Activated T-cell treated with anti-CD3 and anti-CD28 coated beads, Interleukin-2, amount 50 U/mL, for 1 hour (primary cell): ENCODE results near the gene RFPL4A.
"Not testable (repeated sequence)": the region's sequence is repeated elsewhere in the genome, so short reads cannot be mapped to it uniquely, and the experiment has no call there.

Experiments
- DNase-seq: peaks from one replicate; pipeline ENCODE4 v3.0.0-alpha.2; 2020

The RFPL4A gene

DNA sequence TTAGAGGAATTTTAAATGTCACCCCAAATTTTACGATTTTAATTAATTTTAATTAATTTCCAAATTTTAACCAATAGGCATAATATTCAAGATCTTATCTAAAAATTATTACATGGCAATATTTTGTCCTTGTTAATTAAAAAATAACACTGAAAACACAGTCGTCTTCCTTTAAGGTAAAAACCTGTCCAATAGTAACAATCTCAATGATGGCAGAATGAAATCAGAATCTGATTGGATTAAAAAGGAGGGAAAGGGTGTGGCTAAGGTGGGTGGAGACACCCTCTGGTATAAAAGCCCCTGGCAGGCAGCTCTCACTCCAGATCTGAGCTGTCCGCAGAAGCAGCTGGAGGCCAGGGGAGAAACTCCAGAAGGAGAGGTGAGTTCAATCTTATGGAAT is at the start of gene RFPL4A:
TSS of gene RFPL4A (plus strand) at position 301 of the 400 bp plus-strand sequence. CDS start 2,704 bp downstream, outside the sequence.
- not testable (repeated sequence) for DNase-seq

DNA sequence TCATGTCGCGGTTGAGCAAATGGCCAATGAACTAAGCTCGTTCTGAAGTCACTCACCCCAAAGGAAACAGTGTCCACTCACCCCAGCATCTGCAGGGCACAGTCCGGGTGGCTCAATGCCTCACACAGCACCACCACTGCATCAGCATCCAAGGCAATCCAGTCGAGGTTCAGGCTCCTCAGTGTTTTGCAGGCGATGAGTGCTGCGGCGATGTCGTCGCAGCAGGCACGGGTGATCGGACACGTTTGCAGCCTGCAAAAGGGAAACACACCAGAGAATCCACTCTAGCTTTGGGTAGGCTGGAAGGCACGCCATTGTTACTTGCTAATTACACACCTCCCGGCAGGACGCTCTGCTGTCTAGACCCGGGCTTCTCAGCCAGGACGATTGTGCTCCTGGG is 47.2 kb upstream of the RFPL4A start:
- no peak for DNase-seq

- no peak for DNase-seq
Measured at GRCh38 chr19:55712804-55713631, 45.9 kb upstream of the RFPL4A start.

- DNase-seq = no peak
Measured at GRCh38 chr19:55716531-55716930, 42.4 kb upstream of the RFPL4A start.

DNA sequence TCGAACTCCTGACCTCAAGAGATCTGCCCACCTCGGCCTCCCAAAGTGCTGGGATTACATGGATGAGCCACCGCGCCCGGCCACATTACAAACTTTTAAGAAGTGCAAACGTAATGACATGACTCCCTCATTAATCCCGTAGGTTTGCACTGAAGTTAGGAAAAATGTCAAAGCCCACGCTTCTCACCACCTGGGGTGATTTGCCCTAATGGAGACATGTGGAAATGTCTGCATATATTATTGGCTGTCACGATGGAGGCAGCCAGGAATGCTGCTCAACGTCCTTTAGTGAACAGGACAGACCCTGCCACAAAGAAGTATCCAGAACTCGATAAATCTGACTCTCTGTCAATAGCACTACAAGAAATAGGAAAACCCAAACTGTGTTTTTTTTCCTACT is 41.6 kb upstream of the RFPL4A start:
- no peak for DNase-seq

GRCh38 chr19:55717879-55718711 is 40.8 kb upstream of the RFPL4A start:
- not testable (repeated sequence) for DNase-seq

DNA sequence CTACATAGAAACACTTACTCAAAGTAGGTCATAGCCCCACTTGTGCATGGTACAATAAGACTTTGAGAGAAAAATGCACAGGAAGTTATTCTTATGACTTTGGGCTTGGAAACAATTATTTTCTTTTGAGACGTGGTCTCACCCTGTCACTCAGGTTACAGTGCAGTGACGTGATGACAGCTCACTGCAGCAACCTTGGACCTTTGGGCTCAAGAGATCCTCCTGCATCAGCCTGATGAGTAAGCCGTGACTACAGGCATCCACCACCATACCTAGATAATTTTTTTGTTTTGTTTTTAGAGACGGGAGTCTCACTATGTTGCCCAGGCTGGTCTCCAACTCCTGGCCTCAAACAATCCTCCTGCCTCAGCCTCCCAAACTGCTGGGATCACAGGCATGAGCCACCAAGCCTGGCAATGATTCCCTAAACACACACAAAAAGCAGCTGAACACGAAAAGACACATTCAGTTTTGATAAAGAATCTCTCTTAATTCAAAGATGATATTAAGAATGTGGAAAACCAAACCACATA is 38.6 kb upstream of the RFPL4A start:
- DNase-seq = no peak

- no peak for DNase-seq
Measured at GRCh38 chr19:55720801-55721200, 38.1 kb upstream of the RFPL4A start.

DNA sequence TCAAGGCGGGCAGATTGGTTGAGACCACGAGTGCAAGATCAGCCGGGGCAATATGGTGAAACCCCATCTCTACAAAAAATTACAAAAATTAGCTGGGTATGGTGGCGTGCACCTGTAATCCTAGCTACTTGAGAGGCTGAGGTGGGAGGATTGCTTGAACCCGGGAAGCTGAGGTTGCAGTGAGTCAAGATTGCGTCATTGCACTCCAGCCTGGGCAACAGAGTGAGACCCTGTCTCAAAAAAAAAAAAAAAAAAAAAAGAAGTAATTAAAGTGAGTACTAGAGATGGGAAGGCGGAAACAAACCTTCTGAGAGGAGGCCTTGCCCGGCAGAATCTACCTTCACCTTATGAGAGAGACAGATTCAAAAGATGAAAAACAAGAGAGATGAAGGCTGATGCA is 35.4 kb upstream of the RFPL4A start:
- no peak for DNase-seq

- not testable (repeated sequence) for DNase-seq
Measured at GRCh38 chr19:55730378-55730777, 28.5 kb upstream of the RFPL4A start.

GRCh38 chr19:55738302-55738701 is 20.6 kb upstream of the RFPL4A start, which contains the start of gene NLRP9:
TSS of gene NLRP9 (minus strand) at chr19:55738402. CDS start at chr19:55738374, 28 bp downstream.
- no peak for DNase-seq

DNA sequence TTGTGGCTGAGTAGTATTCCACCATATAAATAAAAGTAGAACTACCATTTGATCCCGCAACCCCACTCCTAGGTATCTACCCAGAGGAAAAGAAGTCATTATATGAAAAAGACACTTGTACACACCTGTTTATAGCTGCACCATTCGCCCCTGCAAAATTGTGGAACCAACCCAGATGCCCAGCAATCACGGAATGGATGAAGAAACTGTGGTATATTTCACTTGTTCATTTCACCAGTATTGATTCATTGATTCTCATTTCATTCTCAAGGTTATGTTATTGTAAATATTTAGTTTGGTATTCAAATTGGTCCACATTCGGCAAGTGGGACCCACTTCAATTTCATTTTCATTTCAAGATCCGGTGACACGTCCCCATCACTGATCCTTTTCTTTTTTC is 8.2 kb upstream of the RFPL4A start:
- DNase-seq = no peak

DNA sequence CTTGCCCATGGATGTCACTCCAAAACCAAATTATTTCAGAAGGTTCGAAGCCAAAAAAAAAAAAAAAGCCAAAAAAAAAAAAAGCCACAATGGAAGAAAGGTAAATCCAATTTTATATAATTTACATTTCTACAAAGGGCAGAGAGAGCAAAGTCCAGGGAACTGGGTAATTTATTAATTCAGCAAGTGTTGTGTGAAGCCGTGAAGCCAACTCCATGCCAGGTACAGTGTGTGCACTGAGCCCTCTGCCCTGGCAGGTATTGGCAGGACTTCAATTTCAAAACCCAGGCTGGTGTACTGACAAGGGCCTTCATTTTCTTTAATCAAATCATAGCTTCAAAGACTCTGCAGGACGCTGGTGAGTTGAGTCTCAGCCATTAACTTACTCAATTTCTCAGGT is 5.5 kb upstream of the RFPL4A start:
- no peak for DNase-seq

GRCh38 chr19:55756808-55757207 is 2.1 kb upstream of the RFPL4A start:
- not testable (repeated sequence) for DNase-seq

DNA sequence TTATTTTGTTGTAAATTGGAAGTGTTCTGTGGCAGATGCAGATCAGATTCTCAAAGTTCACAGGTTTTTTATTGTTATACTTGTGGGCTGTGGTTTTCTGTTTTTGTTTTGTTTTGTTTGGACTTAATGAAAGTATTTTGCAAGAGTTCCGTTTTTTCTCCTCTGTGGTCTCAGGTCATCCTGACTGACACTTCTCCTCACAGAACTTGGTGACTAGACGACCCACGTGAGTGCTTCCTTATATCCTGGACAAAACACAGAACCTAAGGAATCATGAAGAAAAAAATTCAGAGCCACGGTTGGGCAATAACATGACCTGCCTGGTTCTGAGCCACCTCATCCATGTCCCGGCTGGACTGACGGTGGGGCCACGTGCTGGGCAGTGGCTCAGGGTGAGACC is 7.6 kb downstream of the RFPL4A start:
- no peak for DNase-seq

- DNase-seq = not testable (repeated sequence)
Measured at GRCh38 chr19:55768818-55769217, 9.9 kb downstream of the RFPL4A start, which contains the start of gene RFPL4AL1. TSS of gene RFPL4AL1 (plus strand) at chr19:55769118. CDS start at chr19:55771805, 2,687 bp downstream.

DNA sequence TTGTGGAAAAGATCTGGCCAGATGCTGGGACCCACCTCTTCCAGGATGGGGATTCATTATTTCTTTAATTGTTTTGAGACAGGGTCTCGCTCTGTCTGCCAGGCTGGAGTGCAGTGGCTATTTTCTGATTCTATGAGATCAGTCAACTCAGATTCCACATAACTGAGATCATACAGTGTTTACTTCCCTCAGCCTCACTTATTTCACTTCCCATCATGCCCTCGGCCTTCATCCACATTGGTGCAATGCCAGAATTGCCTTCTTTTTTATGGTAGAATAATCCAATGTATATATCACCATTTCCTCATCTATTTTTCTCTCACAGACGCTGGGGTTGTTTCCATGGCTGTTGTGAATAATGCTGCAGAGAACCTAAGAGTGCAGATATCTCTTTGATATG is 10.7 kb downstream of the RFPL4A start:
- not testable (repeated sequence) for DNase-seq

DNA sequence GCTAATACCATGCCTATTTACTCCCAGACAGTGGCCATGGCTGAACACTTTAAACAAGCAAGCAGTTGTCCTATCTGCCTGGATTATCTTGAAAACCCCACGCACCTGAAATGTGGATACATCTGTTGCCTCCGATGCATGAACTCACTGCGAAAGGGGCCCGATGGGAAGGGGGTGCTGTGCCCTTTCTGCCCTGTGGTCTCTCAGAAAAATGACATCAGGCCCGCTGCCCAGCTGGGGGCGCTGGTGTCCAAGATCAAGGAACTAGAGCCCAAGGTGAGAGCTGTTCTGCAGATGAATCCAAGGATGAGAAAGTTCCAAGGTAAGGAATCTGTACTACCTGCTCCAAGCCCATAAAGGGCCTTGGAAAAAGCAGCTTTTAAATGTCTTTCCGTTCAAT is 18.6 kb downstream of the RFPL4A start:
- DNase-seq = no peak

GRCh38 chr19:55778331-55778730 is 19.4 kb downstream of the RFPL4A start:
- DNase-seq = no peak

DNA sequence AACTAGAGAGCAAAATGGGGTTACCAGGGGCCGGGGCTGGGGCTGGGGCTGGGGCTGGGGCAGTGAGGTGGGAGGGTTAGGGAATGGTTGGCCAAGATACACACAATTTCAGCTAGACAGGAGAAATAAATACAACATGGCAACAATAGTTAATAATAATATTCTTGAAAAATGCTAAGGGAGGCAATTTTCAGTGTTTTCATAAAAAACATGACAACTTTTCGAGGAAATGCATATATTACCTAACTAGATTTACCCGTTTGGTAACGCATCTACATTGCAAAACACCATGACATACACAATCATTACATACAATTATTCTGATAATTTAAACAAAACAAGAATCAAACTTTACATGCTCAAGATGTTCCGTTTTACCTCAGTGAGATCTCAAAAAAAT is 22.2 kb downstream of the RFPL4A start:
- DNase-seq = no peak

GRCh38 chr19:55795021-55795420 is 36.1 kb downstream of the RFPL4A start:
- DNase-seq = no peak

DNA sequence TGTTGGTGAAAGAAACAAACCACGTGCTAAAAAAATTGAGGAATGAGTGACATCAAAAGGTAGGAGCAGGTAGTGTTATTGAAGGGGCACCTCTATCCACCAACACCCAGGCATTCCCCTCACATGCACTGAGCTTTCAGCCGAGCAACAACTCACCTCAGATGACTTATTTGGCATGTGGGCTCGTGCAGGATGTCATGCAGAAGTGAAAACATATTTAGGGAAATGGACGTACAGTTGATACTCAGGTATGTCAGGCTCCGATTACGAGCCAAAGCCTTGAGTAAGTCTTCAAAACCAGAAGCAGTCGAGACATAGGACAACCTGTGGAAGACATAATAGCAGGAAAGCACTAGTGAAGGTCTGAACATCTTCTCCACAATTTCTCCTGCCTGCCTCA is 42.5 kb downstream of the RFPL4A start:
- no peak for DNase-seq

- DNase-seq = no peak
Measured at GRCh38 chr19:55802281-55802680, 43.4 kb downstream of the RFPL4A start.
